ENCODE measurements around the gene RHEB.

GRCh38 chr7:151429237-151429559 lies 90.5 kb downstream of the RHEB start:
- TF ChIP-seq CTCF (IDR thresholded peaks at IDR 0.05; ENCODE audit: borderline replicate concordance, extremely low read depth, low read length, poor library complexity, severe bottlenecking) = no peak
- no peak for TF ChIP-seq EZH2 (IDR thresholded peaks at IDR 0.05; ENCODE audit: borderline replicate concordance, low read depth, low read length, severe bottlenecking)
